NCI-H128 (cell line): Measurements from ENCODE around the gene CAST.

Experiments used
- DNase-seq: peaks from one replicate; lab custom pipeline; 2025; ENCODE audit not compliant: unreplicated experiment; lab: John Stamatoyannopoulos, UW

Gene CAST

DNA sequence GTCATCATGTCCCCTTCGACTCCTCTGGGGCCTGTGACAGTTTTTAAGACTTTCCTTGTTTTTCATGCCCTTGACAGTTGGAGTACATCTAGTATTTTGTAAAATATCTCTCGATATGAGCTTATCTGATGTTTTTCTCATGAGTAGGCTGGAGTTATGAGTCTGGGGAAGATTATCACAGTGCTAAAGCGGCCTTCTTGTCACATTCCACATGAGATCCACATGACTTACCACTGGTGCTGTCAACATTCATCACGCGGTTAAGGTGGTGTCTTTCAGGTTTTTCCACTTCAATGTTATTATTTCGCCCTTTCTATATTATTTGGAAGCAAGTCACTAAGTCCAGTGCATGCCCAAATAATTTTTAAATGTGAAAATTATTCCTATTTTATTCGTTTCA lies 17.1 kb upstream of the CAST start:
- DNase-seq, result no peak

DNA sequence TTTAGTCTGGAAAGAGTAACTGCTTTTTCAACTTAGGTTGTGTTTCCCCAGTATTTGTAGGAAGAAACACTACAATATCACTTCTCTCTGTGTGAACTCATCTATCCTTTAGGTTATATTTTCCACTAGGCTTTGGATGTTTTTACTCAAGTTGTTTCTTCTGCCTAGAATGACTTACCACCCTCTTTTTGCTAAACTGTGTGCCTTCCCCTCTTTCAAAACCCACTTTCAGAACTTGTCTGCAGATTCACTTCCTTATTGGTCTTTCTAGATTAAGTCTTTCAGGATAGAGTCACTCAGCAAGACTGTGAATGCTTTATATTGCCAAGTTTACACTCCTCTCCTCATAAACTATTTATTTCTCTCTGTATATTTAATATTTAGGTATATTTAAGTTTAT lies 14.2 kb upstream of the CAST start:
- no peak for DNase-seq

DNA sequence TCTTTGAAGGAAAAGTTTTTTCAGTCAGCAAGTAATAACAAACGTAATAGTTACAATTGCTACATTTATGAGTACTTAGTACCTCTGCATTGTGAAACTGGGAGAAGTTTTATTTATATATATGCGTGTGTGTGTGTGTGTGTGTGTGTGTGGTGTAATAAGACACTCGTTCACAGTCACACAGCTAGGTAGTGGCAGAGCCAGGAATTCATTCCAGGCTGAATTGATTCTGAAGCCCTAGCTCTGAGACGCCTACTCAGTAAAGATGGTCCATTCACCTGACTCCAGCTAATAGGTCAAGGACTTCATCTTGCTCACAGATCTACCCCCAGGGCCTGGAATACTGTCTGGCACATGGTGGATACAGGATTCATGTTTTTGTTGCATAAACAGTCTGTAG lies 13.6 kb upstream of the CAST start:
- no peak for DNase-seq

DNA sequence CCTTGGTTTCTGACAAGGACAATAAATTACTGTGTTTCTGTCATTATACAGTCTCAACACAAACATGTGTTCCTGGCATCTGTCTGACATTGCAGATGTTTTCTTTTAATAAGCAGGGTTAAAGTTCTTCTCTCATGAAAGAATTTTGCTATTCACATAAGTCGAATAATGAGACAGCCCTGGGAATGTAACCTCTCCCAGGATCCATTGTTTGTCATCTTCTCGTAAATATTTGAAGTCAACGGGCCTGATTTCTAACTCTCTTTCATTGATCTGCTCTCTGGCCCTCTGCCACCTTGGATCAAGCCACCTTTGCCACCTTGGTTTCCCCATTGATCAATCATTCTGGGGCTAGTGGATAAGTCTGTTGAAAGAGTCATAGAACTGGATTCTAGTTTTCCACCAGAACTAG lies 12.9 kb upstream of the CAST start:
- DNase-seq, result no peak

DNA sequence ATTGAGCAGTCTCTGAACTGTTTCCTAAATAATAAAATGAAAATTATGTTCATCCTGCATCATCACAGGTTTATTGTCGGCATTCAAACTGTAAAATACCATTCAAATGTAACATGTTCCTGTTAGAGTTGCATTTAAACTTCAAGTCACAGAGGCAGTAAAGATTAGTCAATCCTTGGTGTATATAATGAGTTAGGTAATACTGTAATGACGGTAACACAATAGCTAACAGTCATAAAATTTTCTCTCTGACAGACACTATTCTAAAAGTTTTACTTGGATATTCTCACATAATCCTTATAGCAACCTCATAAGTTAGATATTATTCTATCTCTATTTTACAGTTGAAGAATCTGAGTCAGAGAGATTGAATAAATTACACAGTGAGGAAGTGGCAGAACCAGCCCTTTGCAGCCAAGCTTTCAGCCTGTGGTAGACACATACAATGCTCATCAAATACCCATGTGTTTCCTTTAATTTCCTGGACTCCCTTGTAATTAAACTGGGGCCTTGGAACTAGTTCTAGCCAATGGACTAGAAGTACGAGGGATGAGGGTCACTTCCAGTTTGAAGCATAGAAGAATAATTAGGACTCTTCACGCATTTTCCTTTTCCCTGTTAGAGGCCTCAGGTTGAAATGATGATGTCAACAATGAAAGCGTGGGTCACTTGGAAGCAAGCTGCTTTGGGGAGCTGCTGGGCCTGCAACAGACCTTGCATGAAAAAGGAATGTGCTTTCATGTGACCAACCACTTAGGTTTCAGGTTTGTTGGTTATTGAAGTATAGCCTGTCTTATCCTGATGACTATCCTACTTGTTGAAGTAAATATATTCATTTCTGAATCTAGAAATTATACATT lies 12.3 kb upstream of the CAST start:
- DNase-seq, result no peak

DNA sequence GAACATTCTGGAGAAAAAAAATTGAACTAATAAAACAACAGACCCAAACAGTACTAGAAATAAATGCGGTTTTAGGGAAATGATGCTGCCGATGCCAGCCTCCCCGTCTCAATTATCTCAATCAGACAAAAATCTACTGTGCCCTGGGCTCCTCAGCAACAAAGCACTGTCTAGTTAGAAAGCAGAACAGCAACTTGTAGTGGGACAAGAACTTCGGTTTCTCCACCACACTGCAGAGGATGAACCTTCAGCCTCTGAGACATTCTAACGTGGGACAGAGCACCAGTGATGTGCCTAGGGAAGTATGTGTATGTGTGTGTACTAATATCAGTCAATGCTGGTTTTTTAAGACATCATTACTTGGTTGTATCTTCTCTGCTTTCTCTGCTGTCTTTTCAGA lies 11.1 kb upstream of the CAST start:
- no peak for DNase-seq

DNA sequence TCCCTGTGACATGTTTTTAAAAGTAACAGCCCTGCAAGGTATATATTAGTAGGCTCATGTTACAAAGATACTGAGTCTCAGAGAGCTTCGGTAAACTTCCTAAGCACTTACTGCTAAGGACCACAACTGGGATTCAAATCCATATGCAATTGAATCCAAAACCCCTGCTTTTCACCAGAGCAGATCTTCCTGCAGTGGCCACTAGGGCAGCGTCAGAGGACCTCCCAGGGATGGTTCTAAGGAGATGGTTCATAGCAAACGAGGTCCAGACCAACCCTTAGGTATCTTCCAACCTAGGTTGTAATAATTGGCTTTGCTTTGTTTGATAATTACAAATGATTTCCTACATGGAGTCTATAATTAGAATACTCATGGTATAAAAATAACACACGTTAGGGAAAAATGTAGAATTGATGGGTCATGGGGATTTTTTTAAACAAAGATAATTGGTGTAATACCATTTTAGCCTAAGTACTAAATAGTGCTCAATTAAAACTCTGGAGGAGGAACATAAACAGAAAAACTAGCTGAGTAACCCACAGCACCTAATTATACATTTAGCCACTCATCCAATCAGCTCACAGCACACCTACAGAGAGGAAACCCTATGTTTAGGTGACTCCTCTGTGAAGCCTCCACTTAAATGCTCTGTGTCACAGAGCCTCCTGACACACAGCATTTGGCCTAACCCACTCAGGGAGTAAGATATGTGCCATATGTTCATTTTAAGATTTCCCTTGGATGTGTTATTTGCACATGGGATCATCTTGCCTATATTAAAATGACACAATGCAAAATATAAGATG lies 10.0 kb upstream of the CAST start:
- no peak for DNase-seq

DNA sequence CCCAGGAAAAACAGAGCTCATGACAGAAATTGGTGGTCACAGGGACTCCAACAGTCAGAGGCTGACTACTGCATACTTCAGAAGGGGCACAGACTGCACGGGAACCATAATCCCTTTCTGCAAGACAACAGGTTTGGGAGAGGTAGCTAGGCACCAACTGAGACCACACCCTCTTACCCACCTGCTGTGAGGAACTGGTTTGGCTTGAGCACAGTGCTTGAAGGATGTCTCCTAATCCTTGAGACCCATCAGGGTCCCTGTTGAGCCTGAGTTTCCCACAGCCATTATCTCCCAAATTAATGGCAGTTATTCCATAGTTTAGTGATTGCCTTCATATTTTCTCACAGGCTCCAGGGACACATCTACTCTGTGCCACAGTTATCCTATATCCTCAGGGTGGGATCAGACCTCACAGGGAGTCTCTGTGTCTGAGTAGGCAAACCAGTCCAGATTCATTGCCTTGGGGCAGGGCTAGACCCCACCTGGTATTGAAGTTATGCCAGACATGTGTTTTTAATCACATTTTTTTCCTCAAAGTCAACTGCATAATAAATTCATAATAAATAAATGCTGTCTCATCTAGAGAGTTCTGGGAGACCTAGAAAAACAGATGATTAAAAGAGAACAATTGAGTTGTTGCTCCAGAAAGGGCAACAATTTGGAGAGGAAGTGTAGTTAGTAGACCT lies 9.3 kb upstream of the CAST start:
- DNase-seq, result no peak

DNA sequence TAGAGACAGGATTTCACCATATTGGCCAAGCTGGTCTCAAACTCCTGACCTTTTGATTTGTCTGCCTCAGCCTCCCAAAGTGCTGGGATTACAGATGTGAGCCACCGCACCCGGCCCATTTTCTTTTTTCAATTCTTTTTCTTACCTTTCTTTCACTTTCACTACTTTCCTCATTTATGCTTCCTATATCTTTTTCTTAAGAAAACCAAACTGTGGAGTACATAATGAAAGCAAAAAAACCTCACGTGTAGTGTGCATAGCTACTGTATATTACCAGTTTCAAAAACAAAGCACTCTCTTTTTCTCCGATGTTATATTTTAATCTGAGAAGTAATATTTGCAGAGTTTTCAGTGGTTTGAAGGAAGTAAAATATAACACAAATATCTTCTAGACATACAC lies 8.0 kb upstream of the CAST start:
- DNase-seq, result no peak

DNA sequence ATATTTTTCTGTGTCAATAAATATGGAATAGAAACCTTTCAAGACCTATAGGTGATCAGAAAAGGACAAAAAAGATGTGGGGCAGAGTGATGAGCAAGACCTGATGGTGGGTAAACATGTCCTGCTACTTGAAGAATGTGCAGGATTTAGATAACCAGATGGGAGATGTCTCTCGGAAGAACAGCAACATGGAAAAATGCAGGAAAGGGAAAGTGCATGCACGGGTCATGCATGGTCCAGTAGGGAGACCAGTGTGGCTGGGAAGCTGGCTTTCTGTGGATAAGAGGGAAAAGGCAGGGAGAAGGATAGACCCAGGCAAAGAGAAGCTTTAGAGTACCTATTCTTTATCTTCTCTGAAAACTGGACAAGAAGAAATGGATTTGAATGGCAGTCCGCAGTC lies 7.1 kb upstream of the CAST start:
- no peak for DNase-seq

DNA sequence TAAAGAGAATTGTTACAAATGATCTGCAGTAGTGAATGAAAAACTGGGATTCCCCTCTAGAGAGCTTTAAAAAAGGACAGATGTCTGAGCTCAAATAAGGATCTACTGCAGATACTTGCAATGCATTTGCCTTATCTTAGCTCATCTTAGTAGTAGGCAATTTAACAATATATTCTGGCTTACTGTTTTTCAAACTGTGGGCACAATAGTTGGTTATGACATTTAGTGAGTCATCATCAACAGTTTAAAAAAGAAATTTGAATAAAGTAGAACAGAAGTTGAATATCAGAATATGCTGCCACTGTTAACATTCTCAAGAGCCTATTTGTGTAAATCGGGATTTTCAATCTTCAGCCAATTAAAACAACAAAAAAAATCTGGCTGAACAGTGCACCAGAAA lies 6.7 kb upstream of the CAST start:
- DNase-seq, result no peak

DNA sequence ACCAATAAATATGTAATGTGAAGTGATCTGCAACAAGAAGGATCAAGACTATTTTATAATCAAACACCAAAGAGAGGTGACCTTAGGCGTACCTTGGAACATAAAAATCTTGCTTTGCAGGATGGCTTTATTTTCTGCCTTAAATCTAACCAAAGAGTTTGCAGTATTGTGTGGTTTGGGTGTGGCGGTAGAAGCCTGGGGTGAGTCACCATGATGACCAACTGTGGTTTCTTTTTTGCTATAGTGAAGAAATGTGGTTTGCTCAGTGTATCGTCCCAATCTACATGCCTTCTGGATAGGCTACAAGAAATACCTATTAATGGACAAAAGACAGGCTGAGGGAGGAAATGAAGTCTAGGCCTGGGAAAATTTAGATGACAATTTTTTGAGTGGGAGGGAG lies 5.1 kb upstream of the CAST start:
- DNase-seq, result no peak

DNA sequence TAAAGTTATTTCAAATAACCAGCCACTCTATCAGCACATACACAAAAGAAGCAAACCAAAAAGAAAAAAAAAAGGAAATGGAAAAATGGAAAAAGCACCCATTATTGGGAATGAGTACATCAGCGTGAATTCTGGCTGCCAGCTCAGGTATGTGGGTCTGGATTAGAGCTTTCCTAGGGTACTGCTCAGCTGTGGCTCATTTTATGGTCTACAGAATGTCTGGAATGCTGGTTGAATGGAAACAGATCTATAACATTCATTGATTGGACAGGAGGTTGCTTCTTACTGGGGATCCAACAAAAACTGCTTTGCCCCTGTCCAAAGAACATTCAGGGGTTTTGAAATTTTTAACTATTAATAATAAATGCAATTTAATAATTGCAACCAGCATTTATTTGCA lies 3.9 kb upstream of the CAST start:
- DNase-seq, result no peak

DNA sequence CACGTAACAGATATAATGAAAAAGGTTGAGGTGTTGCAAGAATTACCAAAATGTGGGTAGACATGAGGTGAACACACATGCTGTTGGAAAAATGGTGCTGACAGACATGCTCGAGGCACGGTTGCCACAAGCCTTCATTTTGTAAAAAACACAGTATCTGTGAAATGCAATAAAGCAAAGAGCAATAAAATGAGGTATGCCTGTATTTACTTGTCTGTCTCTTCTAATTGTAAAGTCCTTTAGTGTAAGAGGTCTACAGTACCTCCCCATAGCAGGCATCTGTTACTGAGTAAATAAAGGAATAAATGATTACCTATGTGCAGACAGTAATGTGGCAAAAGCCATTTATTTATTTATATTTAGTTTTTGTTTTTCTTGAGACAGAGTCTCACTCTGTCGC lies 3.0 kb upstream of the CAST start:
- no peak for DNase-seq

DNA sequence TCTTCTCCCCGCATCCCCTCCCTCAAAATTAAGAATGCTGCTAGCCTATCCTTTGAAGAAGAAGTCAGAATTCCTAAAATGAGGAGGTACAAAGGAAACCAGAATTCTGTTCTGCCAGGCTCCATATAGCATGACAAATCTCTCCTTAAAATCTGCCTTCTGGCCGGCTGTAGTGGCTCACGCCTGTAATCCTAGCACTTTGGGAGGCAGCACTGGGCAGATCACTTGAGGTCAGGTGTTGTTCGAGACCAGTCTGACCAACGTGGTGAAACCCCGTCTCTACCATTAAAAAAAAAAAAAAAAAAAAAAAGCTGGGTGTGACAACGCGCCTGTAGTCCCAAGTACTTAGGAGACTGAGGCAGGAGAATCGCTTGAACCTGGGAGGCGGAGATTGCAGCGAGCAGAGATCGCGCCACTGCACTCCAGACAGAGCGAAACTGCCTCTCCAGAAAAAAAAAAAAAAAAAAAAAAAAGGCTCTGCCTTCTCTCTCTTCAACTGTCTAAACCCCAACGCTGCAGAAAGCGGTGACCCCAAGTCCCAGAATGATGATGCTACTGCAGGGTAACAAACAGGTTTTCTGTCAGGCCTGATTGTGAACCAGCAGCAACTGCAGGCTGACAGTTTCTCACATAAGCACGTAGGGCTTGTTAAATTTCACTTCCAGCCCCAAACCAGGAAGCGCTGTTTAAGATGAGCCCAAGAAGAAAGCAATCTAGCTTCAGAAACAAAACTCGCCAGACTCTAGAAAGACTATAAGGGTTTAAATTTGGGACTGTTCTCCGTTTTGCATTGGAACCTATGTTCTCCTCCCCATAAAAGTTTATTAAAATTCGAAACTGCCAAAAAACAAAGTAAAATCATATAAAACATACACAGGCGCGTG lies 963 bp upstream of the CAST start:
- no peak for DNase-seq

DNA sequence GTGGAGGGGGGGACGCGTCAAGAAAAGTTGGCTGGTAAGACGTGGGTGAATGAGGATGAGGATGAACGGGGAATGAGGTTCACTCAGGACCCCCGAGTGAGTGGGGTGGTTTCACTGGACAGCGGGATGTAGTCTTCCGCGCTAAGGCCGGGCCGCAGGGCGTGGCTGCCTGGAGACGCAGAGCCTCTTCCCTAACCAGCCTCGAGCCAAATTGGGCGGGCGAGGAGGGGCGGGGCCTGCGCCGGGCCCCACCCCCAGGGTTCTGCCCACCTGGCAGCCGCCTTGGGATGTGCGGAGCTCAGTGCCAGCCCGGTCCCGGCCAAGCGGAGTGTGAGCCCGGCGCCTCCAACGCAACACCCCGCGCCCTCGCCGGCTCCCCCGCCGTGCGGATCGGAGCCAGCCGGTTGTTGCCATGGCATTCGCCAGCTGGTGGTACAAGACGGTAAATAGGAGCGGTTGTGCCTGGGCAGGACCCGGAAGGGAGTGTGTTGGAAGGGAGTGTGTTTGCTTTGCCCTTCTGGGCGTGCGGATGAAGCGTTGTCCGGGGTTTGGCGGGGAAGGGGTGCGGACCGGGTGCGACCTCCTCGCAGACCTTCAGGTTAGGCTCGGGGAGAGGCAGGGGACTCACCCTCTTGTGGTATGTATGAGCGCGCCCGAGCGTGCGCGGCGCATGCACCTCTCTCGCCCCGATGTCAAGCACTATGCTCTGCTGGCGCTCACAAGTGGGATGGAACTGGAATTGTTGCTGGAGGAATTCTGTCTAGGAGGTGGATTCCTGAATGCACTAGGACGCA lies 746 bp downstream of the CAST start:
- DNase-seq, result peak; percentile 49

DNA sequence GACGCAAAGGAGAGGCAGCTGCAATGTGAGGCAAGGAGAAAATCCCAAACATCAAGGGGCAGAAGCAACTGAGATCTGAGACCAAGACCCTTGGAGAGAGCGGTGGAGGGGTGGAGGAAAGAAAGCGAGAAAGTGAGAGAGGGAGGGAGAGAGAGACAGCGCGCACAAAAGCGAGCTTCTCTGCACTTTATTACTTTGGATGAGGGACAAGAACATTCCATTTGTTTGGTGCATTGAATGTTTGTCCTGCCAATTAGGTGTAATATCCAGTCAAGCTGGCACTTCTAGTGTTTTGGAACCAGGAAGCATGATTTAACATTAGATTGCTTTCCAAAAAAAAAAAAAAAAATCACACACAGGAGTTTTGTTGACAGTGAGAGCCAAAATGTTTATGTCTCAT lies 1.4 kb downstream of the CAST start:
- no peak for DNase-seq

DNA sequence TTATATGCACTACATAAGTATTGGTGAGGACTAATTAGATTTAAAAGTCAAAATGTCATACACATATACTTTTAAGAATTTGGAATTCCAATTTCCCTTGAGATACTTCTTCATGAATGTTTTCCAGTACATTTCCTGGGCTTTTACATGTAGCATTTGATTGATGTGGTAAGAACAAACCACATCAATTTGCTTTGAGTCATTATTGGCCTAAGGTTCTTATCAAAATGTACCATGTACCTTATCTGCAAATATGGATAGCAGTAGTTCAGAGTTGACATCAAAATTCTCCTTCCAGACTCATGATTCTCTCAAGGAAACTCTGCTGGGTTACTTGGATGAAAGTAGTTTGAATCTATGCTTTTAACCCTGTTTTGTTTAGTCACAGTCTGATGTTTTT lies 2.5 kb downstream of the CAST start:
- no peak for DNase-seq

DNA sequence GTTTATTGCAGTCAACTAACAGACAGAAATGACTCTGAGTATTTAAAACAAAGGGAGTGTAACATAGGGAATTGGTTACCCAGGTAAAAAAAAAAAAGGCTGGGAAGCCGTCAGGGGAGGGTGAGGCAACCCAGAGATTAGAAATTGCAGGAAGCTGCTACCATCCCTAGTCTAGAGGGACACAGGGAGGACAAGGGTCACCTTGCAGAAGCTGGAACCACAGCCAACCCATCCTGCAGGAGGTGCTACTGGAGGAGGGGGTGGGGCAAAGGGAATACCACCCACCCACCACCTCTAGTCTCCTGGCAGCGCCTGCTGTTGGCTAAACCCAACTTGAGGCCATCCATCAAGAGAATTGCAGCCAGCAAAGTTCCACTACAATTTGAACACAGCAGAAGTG lies 6.5 kb downstream of the CAST start:
- DNase-seq, result no peak

DNA sequence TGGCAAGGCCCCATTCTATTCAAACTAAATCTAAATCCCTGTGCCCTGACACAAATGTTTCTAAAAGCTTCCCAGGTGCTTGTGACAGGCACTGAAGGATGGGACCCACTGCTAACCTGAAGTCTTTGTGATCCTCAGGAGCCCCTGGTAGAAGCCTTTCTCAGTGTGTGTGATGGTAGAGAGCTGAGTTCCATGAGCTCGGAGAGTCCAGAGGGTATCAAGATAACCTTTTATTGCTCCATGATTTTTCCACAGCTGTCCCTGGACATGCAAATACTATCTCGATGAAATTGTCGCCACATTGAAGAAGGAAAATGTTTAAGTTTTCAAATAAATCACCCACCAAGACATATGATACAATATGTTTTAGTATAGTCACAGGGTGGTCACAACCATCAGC lies 7.7 kb downstream of the CAST start:
- DNase-seq, result no peak
